Iris pigment epithelial cell (primary cell): ENCODE measurements around the gene SLC22A9.

ENCODE experiments used
- DNase-seq: peaks from one replicate; pipeline ENCODE4 v3.0.0-alpha.2; 2011; ENCODE audit warnings: low read depth

The SLC22A9 gene

DNA sequence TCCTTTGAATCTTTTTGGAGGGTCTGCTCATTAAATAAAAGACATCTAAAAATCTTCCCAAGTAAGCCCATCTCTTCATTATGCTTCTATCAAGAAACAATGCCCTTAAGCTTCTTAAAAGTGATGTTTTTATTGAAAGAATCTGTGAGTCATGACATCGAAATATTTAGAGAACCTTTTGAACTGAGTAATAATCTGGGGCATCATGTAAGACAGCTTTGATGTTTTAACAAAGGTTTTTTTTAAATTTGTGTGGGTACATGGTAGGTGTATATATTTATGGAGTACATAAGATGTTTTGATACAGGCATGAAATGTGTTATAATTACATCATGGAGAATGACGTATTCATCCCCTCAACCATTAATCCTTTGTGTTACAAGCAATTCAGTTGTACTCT is 74.6 kb downstream of the SLC22A9 start:
- peak; percentile 10 for DNase-seq

- no peak for DNase-seq
These were observed 75.5 kb downstream of the SLC22A9 start for GRCh38 chr11:63445118-63445517.

DNA sequence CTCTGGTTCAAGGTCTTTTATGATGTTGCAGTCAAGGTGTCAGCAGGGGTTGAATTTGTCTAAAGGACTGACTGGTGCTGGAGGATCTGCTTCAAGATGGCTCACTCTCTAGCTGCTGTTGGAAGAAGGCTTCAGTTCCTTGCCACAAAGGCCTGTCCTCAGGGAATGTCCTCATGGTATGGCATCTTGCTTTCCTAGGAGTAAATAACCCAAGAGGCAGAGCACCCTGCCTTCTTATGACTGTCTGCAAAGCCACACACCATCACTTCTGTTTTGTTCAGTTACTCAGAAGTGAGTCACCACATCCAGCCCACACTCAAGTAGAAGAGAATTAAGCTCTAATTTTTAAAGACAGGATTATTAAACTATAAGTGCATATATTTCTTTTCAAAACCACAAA is 76.1 kb downstream of the SLC22A9 start:
- DNase-seq: peak; percentile 65

DNA sequence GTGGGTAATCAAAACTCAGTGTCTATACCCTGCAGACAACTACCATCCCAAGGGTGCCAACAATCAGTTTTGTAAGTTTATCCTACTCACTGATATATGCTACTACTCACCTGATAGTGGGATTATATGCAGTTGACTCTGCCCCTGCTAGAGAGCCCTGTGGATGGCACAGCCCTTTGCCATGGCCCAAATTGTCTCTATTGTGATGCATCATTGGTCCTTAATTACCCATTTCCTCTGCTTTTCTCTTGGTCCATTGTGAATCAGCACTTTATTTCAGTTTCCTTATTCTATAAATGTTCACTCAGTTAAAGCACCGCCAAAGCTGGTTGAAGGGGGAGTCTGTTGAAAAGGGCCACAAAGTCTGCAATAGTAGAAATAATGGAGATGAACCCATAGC is 79.1 kb downstream of the SLC22A9 start:
- DNase-seq: no peak

DNA sequence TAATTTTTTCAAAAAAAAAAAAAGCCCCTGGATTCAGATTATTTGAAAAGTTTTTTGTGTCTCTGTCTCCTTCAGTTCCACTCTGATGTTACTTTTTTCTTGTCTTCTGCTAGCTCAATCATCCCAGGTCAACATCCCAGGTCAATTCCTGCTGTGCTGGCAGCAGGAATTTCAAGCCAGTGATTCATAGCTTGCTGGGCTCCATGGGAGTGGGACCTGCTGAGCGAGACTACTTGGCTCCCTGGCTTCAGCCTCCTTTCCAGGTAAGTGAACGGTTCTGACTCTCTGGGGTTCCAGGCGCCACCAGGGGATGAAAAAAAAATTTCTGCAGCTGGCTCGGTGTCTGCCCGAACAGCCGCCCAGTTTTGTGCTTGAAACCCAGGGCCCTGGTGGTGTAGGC is 90.0 kb downstream of the SLC22A9 start:
- DNase-seq: no peak
